CD4-positive, alpha-beta T cell treated with Interferon alpha-2 for 1 hour (primary cell): ENCODE measurements around the gene CD1D.
"Not testable (repeated sequence)": the region's sequence is repeated elsewhere in the genome, so short reads cannot be mapped to it uniquely, and the experiment has no call there.

Experiments used
- DNase-seq, 2 donors: peaks; one replicate each; pipeline ENCODE4 v3.0.0-alpha.2; 2020 to 2022

CD1D gene

DNA sequence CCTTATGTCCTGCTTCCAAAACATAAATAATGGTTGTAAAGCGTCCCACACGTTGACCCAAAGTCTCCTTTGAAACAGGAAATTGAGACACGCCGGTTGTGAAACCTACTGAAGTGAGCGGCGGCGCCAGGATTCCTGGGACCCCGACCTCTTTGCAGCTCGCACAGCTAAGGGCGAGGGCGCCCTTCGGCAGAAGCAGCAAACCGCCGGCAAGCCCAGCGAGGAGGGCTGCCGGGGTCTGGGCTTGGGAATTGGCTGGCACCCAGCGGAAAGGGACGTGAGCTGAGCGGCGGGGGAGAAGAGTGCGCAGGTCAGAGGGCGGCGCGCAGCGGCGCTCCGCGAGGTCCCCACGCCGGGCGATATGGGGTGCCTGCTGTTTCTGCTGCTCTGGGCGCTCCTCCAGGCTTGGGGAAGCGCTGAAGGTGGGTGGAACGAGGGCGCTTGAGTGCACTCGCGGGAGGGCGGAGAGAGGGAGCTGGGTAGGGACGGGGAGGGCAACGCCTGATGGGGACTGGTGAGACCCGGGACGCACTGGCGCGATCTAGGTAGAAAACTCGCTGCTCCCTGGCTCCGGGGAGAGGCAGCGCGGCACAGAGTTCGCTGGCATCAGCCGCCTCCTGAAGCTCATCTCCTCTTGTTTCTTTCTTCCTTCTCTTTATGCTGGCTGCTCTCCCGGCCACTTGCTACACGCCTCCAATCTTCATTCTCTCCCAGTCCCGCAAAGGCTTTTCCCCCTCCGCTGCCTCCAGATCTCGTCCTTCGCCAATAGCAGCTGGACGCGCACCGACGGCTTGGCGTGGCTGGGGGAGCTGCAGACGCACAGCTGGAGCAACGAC, at the start of gene CD1D:
CD1D (plus strand) TSS at position 155 of the 836 bp plus-strand sequence; CDS start at position 362, 207 bp downstream.
- peak in 1 of 2 donors; percentile 15 for DNase-seq

DNA sequence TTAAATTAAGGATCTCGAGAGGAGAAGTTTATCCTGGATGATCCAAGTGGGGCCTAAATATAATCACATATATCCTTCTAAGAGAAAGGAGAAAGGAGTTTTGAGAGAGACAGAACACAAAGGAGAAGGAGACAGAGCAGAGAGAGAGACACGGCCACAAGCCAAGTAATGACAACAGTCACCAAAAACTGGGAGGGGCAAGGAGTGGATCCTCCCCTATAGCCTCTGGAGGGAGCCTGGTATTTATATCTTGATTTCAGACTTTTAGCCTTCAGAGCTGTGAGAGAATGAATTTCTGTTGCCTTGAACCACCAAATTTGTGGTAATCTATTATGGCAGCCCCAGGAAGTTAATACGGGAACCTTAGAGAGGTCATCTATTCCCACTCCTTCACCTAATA, 49.5 kb upstream of the CD1D start:
- no peak for DNase-seq

DNA sequence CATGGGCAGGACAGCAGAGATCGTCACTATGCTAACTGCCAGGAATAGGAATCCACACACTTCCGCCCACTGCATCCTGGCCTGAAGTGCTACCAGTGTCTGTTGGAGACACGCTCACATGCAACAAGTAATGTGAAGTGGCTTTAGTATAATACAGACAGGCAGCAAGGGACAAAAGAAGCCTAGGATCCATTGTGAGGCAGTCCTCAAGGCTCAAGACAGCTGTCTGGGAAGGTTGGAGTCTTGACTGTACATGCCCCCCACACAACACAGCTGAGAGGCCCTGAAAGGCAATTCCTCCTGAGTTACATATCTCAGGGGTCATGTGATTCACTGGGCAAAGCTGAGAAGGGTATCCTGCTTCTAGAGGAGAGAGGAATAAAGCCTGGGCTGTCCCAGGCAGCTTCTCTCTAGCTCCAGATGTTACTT, 39.9 kb upstream of the CD1D start:
- DNase-seq: no peak

DNA sequence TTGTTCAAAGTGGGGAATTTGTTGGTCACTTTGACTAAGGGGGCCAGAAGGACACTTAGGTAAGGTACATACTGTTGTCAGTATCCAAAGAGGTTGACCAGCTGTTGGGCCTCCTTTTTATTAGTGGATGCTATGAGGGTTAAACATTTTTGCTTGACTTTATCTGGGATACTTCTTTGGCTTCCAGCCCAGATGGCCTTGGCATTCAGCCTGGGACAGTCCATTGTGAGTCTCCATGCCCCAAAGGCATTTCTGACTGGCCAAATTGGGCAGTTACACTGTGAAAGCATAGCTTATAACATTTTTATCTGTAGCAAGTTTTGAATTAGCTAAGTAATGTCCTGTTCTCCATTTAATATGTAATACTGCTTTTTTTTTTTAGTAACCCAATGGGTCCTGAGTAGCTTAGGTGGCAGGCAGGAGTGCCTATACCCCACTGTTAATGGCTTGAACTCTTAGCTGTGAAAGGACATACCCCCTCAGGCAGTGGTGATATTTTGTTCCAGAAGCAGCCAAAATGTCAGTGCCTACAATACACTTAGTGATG, 35.4 kb upstream of the CD1D start:
- no peak for DNase-seq

DNA sequence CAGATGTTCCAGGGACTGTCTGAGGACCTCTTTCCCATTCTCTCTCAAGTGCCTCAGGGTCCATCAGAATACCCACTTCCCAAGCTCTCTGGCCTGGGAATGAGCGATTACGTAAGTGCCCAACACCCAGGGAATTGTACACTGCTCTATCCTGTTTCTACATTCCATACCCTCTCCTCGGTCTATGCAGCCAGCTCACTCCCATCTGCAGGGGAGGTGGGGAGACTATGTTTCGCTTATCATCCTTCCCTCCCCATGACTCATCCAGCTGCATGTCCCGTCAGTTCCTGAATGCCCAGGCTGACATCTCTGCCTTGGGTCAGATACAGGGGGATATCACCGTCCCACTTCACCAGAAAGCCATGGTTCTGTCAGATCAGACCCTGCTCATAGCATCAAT, 34.5 kb upstream of the CD1D start:
- DNase-seq: no peak

DNA sequence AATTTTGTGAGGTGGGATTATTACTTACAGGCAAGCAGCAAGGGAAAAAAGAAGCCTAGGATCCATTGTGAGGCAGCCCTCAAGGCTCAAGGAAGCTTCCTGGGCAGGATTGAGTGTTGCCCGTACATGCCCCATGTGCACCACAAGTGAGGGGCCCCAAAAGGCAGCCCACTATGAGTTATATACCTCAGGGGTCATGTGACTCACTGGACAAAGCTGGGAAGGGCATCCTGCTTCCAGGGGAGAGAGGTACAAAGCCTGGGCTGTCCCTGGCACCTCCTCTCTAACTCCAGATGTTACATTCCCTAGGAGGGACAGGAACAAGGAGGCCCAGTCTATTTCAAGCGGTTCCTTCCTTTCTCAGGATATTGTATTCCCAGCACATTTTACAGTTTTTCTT, 34.0 kb upstream of the CD1D start:
- DNase-seq: no peak

DNA sequence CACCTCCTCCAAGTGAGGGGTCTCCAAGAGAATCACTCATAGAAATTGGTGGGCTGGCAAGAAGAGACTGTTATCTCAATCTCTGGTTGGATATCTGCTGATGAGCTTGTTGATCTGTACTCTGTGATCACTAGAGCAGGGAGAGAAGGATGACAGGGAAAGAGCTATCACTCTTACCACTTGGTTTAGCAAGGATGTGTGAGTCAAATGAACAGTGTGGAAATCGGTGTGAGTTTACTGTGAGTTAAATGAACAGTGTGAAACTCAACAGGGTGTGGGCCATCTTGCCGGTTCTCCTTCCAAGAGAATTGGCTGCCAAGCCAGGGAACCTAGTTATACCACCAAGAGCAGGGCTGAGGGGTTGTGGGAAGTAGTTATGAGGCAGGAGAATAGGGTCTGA, 33.3 kb upstream of the CD1D start:
- no peak for DNase-seq

DNA sequence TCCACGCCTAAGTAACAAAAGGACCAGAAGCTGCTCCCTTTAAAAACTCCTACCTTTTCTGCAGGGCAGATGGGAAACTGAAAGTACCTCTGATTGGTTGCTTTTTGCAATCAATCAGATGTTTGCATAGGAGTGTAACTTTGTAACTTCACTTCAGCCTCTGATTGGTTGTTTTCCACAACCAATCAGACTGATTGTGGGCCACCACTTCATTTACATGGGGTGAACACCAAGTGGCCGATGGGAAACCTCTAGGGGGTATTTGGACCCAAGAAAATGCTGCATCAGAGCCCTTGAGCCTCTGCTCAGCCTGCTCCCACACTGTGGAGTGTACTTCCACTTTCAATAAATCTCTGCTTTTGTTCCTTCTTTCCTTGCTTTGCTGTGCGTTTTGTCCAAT, 32.8 kb upstream of the CD1D start:
- peak in 1 of 2 donors; percentile 5 for DNase-seq

DNA sequence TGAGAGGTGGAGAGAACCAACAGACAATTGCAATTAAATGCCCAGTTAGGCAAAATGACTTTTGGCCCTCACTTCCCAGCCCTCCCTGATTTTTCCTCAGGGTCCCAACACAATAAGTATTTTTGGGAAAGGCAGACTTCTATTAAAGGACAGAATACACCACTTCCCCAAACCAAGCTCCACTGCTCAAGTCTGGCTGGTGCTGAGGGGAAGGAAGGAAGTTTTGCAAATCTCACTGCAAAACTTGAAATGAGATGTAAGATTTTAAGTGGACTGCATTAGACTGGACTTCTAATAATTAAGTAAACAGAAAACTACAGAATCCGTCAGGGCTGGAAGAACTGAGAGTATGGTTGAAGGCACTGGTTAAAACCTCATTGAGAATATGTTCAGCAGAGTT, 32.2 kb upstream of the CD1D start:
- no peak for DNase-seq

DNA sequence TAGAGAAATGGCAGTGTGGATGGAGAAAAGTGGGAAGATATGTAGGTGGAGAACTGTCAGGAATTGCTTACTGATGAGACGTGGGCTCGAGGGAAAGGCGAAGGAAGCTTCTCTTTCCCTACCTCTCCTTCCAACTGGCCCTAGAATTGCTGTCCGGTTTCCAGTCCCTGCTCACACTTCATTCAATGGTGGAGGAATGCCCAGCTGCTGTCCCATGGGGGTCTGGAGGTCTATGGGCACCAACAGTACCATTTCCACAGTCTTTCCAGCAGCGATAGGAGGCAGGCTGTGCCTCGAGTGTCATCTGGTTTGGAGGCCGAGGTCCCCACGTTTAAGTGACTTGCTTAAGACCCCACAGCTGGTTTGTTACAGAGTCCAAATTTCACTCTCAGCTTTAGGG, 31.5 kb upstream of the CD1D start:
- DNase-seq: no peak

DNA sequence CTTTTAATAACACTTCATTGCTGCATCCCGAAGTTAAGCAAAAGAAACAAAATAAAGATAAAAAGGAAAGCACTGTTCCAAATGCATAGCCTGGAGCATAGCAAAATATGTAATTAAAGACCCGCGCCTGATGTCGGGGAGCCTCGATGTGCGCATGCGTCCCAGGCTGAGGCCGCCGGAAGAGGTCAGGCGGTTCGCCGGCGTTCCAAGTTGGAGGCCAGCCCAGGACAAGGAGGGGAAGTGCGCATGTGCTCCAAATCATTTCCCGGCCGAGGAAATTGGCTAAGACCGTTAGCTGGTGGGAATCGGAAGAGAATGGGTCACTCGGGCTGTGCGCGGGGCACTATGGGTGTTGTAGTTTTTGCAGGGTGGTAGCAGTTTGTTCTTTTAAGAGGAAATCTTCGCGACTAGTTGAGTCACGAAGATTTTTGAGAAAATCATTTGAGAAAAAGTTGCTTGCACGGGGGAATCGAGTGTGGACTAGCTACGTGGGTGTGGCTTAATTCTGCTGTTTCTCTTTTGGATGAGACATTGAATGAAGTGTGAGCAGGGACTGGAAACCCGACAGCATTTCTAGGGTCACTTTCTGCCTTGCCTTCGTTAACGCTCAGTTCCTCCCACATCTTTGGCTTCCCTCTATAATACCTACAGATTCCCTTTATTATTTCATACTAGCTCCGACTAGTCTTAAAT, 31.0 kb upstream of the CD1D start:
- DNase-seq: peak; percentile 80 to 87

DNA sequence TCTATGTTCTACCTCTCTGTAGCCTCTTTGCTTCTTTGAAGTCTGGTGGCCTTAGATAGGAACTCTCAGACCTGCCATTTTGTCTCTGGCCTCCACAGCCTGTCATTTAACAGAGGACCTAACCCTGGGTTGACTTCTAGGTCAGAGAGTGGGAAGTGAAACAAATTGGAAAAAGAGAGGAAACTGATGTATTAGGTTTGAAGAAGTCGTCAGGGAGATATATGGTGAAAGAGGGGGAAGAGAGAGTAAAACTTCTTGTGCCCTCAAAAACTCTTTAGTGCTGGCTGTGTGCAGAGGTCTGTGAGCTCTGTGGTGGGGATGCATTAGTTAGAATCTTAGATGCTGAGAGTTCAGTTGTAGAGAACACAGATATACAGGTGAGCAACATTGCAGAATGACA, 30.2 kb upstream of the CD1D start:
- peak; percentile 7 to 19 for DNase-seq

DNA sequence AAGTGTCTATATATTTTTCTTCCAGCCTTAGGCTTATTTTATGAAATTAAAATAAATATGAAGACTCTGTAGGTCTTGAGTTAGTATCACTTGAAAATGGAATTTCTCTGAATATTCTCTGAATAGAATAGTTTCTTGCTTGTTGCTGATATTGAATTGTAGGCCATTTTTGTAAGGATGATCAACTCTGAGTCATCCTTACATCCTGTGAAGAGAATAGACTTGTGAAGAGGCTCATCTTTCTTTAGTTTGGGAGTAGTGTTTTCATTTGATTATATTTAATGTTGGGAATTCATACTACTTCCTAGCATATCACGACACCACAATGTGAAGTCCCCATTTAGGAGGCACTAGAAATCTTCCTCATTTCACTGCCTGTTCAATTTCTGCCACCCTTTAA, 27.5 kb upstream of the CD1D start:
- no peak for DNase-seq

DNA sequence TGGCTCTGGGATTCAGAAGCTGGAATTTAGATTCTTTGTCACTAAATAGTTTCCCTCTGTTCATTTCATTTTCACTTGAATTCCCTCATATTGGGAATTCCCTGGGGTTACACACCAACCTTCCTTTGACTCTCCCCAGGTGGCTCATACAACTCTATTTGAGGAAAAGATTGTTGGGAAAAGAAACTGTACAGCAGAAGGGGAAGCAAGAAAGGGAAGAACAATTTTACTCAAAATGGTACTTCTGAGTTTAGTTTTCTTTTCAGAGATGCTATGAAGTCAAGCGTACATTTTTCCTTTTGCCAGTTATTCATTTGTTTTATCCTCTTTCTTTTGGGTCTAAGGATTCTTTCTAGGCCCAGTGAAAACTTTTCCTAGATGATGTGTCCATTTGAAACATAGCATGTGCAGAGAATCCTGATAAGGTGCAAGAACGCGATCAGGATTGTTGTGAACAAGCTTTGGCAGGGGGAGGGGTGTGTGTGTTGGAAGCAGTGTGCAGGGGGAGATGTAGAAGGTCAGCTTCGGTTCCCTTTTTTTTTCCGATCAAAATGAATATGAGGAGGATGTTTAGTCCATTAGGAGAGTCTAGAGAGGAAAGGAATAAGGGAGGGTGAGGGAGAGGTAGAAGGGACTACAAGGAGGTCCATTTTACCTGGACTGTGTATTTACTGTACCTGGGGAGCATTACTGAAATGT, 26.8 kb upstream of the CD1D start:
- DNase-seq: no peak

DNA sequence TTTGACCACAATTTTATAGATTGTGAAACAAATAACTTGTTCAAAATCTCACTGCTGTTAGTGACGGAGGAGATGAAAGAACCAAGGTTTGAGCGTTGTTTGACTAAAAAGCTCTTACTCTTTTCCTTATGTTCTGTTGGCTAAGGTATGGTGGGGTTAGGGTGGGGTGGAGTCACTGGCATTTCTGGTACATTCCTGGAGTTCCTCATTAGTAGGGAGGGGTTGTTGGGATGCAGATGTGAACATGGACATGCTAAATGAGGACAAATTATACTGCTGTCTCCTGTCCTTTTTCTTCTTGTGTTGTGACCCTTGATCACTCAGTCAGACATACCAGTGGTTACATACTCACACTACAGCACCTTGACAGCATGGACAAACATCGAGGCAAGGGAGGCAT, 26.2 kb upstream of the CD1D start:
- DNase-seq: no peak

DNA sequence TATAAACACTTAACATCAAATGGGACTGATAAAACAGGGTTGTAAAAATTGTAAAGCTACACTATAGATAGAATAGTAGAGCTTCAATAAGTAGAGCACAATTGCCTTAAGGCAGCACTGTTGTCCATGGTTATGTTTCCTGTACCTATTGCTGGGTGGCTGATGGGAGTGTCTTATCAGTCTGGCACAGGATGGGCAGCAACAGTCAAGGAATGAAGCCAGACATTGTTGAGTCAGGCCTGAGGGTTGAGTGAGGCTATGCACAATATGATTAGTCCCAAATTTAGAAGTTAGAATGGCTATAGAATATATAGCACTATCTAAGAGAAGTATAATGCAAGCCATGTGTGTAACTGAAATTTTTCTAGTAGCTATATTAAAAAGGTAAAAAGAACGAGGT, 25.0 kb upstream of the CD1D start:
- no peak for DNase-seq

DNA sequence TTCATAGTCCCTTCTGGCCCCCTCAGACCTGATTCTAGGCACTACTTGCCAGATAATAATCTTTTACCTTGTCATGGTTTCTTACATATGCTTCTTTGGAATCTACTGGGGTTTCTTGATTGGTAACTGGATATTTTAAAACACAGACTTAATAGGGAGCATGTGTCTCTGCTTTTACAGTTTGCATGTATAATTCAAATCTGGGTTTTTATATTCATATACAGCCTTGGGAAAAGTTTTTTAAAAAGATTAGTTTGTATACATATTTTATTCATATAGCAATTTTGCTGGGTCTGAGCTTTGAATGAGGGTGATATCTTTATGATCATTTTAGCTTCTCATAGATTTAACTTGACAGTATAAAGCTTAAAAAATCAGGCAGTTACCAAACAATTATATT, 21.1 kb upstream of the CD1D start:
- DNase-seq: no peak

DNA sequence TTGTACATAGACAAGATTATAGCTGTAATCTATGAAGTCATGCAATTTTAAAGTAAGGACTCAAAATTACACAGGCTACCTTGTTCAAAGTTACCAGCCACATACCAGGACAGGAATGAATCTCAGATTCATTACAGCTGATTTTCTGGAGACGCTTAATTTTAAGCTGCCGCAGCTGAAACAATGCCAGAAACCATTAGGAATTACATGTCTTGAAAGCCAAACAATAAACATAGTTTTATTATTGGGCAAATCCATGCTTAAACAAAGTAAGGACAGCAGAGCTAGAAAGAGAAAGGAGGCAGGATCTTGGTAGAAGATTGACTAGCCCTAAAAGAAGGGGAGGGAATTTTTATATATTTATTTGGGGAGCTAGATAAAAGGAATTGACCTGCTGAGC, 19.2 kb upstream of the CD1D start:
- DNase-seq: no peak

DNA sequence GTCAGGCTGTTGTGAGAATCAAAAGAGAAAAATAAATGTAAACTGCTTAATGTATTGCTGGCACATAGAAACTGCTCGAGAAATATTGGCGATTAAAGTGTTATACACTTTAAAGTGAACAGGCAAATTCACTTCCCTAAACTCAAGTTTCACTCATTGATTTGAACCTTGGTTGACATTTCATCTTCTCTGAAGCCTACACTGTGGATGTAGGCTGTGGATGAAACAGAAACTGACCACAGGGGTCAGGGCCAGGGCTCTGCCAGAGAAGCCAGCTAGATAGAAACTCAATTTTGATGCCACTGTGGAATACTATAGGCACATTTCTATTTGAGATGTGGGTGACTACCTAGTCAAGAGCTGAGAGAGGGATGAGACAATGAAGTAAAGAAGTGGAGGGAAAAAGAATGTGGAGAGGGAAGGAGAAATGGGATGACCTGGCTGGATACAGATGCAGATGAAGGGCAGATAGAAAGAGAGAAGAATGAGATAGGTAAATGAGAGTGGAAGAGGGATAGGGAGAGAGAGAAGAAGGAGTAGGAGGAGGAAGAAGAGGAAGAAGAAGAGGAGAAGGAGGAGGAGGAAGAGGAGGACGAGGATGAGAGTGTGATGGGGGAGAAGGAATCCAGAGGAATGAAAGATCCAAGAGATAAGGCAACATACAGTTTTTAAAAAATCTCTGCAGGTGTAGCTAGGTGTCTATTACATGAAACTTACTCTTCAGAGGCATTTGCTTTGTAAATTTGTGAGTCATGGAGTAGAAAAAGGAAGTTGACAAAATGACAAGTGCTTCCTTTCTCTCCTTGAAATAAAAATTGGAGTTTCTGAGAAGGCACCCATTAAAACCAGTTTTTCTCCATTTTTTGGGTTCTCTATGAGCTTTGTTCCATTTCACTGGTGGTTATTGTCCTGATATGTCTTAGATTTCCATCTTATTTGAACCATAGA, 17.4 kb upstream of the CD1D start:
- DNase-seq: peak in 1 of 2 donors; percentile 41

DNA sequence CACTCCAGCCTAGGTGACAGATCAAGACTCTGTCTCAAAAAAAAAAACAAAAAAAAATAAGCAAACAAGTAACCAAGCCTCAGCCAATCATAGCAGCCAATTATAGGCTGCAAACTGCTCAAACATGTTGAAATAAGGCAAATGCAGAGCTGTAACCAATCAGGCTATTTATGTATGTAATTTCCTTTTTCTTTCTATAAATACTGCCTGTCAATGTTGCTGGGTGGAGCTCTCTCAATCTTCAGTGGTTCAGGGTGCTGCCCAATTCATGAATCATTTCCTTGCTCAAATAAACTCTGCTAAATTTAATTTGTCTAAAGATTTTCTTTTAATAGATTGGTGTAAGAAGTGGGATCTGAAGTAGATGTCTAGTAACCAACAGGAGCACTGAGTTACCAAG, 11.6 kb upstream of the CD1D start:
- no peak for DNase-seq

DNA sequence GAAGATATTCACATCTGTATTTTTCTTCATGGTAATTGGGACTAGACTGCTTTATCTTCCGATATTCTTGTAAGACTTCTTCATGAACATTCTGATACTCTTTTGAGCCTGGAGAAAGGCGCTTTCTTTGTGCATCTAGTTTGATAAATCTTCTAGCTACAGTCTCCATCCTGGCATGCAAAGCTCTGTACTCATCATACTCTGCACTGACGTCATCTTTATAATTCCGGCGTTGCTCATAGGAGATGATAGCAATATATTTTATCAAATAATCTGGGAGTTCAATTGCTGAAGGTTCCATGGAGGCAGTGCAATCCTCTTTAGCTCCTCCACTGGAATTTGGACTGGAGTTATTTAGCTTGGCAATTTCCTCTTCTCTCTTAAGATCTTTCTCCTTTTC, 4.8 kb upstream of the CD1D start:
- not testable (repeated sequence) for DNase-seq

DNA sequence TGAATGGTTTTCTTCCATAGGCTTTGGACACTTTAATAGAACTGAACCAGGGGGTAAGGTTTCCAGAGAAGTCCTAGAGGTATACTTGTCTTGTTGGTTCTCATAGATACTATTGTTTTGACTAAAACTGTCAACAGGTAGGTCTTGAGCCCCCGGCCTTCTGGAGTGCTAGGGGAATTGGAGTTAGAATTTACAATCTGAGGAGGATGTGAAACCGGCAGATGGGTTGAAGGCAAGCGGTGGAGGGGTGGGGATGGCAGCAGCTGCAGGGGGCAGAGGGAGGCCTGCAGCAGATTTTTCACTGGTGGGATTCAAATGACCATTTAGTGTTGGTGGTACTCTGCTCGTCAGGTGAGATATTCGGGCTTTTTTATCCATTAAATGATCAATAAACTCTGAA, 4.3 kb upstream of the CD1D start:
- DNase-seq: peak in 1 of 2 donors; percentile 11
